Measurements from ENCODE around the gene OTUB2.

The OTUB2 gene

GRCh38 chr14:93997082-93997481 lies 29.1 kb upstream of the OTUB2 start, which contains the start of gene CCDC197:
Gene CCDC197 (plus strand): TSS chr14:93997301. CDS start chr14:93998132, 831 bp downstream.
- no peak for DNase-seq

DNA sequence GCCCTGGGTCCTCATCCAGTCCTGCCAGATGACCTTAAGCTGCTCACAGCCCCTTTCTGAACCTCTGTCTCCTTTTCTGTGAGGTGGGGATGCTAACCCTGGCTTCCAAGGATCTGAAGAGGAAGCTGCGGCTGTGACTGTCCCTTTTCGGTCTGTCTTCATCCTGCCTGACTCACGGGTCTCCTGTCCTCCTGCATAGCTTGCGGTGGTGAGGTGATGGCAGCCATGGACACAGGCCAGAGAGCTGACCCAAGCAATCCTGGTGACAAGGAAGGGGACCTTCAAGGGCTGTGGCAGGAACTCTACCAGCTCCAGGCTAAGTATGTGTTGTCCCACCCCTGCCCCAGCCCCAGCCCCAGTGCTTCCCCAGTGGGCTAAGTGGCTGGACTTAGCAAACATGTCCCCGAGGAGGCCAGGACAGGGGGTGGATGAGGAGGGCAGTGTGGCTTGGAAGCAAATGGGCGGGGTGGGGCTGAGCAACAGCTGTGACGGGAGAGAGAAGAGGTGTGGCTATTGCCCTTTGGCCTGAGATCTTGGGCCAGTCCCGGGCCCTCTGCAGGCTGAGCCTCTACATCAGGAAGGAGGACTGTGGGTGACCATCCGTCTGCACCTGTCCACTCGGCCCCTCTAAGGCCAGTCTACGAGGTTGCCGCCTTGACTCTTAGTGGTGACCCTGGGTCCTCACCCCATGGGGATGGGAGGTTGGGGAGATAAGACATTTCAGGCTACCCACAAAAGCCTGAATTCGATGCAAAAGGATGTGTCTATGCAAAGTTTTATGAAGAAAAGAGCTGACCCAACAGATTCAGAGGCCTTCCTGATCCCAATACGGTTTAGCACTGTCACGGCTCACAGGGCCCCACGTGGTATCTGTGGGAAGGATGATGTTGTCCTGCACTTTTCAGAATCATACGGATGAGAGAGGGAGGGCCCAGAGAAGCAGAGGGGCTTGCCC lies 27.9 kb upstream of the OTUB2 start:
- DNase-seq: no peak

GRCh38 chr14:93998871-93999403 lies 27.2 kb upstream of the OTUB2 start:
- no peak for DNase-seq

GRCh38 chr14:93999573-93999972 lies 26.6 kb upstream of the OTUB2 start:
- no peak for DNase-seq

DNA sequence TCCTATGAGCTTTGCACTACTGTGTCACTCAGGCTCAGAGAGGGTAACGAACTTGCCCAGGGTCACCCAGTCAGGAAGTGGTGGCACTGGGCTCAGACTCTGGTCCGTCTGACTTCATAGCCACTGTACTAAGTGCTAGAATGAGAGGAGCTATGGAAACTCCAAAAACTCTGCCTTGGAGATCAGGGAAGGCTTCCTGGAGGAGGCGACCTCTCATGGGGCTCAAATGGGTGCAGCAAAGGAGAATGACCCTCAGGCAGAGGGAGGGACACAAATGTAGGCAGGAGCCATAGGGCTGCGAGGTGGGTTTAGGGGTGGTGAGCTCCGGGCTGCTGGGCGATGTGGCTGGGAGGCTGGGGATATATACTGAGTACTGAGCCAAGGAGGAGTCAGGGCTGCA lies 25.9 kb upstream of the OTUB2 start:
- no peak for DNase-seq

GRCh38 chr14:94001016-94001415 lies 25.1 kb upstream of the OTUB2 start:
- DNase-seq: no peak

- DNase-seq: peak; percentile 71
Observed at GRCh38 chr14:94001501-94002396, 24.4 kb upstream of the OTUB2 start.

- no peak for DNase-seq
Observed at GRCh38 chr14:94003397-94003796, 22.7 kb upstream of the OTUB2 start.

DNA sequence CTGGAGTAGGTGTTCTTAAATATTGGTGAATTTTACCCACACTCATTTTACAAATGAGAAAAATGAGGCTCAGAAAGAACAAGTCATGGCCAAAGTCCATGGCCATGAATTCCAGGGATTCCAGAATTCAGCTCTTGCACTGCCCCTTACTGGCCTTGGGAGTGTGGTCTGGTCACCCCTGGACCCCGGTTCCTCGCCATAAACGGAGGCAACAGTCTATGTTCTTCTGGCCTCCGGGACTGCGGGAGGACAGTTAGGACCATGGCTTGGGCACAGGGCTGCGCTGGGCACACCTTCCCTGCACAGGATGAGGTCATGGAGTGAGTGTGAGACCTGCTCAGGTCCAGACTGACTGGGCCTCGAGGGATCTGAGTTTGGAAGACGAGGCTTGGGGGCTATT lies 22.1 kb upstream of the OTUB2 start:
- DNase-seq: no peak

- no peak for DNase-seq
Observed at GRCh38 chr14:94005324-94006073, 20.6 kb upstream of the OTUB2 start.

- no peak for DNase-seq
Observed at GRCh38 chr14:94008234-94008633, 17.9 kb upstream of the OTUB2 start.

GRCh38 chr14:94009767-94010166 lies 16.4 kb upstream of the OTUB2 start:
- DNase-seq: no peak

DNA sequence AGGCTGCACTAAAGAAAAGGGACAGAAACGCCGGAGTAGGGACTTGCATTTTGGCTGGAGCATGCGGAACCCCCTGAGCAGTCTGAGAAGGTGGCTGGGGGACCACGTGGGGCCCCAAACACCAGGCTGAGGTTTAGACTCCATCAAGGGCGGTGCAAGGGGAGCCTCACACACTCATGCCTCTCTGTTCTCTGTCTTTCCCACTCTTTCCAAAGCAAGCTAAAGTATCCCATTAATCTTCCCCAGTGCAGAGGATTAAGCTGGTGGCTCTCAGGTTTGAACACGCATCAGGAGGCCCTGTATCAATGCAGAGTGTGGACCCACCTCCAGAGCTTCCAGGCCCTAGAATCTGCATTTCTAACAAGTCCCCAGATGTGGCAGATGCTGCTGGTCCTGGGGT lies 15.5 kb upstream of the OTUB2 start:
- no peak for DNase-seq

DNA sequence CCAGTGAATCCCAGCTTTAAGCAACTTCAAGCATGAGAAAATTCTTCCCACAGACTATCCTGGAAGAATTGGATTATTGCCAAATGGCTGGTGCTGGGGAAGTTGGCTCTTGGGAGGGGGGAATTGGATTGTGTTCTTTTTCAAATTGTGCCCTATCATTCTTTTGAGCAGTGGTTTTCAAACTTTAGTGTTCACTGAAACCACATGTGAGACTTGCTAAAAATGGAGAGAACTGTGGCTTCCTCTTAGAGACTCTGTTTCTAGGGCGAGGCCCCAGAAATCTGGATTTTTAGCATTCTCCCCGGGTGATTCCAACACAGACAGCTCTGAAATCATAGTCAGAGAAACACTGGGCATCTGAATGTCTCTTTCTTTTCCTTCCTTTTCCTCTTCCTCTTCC lies 14.3 kb upstream of the OTUB2 start:
- DNase-seq: peak; percentile 48

DNA sequence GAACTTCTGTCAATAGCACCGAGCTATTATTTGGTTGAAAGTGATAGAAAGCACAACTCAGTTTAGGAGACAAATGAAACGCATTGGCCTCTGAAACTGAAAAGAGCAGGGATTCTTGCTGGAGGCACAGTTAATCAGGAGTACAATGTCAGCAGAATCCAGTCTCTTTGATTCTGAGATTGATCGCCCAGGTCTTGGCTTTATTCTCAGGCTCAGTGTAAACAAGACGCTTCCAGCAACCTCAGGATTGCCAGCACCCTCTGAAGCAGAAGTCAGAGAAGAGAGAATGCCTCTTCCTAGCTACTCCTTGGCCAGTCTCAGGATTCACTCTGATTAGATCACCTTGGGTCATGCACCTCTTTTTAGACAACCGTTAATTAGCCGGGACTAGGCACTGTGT lies 11.8 kb upstream of the OTUB2 start:
- DNase-seq: no peak

DNA sequence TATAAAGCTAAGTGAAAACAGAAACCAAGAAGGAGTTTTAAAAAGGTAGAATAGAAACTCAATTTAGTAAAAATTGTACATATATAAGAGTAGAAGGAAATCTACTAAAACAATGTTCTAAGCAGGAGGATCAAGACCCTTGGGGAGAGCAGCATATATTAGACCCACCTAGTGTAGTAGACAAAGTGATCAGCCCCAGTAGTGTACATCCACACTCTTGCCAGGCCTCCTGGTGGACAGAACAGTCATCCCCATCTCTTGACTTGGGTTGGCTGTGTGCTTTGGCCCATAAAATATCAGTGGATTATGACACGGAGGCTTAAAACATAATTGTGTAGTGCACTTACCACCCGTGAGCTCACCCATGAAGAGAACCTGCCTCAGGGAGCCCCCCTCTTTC lies 10.9 kb upstream of the OTUB2 start:
- no peak for DNase-seq

- DNase-seq: no peak
Observed at GRCh38 chr14:94016446-94016976, 9.6 kb upstream of the OTUB2 start.

- DNase-seq: no peak
Observed at GRCh38 chr14:94018308-94018707, 7.8 kb upstream of the OTUB2 start.

- no peak for DNase-seq
Observed at GRCh38 chr14:94019329-94019728, 6.8 kb upstream of the OTUB2 start.

DNA sequence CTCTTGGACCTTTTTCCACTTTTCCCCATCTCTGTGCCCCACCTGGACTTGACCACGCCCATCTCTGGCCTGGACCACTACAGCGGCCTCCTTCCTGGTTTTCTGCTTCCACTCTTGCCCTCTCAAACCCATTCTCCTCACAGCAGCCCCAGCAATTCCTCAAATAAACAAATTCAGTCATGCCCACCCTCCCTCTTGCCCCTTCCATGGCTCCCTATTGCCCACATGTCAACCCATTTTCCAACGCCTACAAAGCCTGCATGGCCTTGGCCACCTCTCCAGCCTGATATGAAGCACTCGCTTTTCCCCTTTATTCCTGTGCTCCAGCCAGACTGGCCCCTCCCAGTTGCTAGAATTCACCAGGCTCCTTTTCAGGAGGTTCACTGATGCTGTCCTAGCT lies 5.9 kb upstream of the OTUB2 start:
- DNase-seq: no peak

GRCh38 chr14:94021001-94021400 lies 5.1 kb upstream of the OTUB2 start:
- peak; percentile 22 for DNase-seq
